HG03060 (cell line): Measurements from ENCODE around the gene BRCA1.
"Not testable (repeated sequence)": the region's sequence is repeated elsewhere in the genome, so short reads cannot be mapped to it uniquely, and the experiment has no call there.

Experiments used
- ATAC-seq: cut with Tn5 transposase; IDR thresholded peaks from one replicate; pipeline ENCODE4 v1.9.1; 2021; ENCODE audit warnings: low read depth, moderate number of reproducible peaks; ENCODE audit not compliant: unreplicated experiment

The BRCA1 gene

DNA sequence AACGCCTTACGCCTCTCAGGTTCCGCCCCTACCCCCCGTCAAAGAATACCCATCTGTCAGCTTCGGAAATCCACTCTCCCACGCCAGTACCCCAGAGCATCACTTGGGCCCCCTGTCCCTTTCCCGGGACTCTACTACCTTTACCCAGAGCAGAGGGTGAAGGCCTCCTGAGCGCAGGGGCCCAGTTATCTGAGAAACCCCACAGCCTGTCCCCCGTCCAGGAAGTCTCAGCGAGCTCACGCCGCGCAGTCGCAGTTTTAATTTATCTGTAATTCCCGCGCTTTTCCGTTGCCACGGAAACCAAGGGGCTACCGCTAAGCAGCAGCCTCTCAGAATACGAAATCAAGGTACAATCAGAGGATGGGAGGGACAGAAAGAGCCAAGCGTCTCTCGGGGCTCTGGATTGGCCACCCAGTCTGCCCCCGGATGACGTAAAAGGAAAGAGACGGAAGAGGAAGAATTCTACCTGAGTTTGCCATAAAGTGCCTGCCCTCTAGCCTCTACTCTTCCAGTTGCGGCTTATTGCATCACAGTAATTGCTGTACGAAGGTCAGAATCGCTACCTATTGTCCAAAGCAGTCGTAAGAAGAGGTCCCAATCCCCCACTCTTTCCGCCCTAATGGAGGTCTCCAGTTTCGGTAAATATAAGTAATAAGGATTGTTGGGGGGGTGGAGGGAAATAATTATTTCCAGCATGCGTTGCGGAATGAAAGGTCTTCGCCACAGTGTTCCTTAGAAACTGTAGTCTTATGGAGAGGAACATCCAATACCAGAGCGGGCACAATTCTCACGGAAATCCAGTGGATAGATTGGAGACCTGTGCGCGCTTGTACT, at the start of gene BRCA1:
BRCA1 (minus strand) TSS at position 232 of the 834 bp plus-strand sequence. CDS start 1,268 bp downstream, outside the sequence.
- peak; percentile 98 for ATAC-seq

DNA sequence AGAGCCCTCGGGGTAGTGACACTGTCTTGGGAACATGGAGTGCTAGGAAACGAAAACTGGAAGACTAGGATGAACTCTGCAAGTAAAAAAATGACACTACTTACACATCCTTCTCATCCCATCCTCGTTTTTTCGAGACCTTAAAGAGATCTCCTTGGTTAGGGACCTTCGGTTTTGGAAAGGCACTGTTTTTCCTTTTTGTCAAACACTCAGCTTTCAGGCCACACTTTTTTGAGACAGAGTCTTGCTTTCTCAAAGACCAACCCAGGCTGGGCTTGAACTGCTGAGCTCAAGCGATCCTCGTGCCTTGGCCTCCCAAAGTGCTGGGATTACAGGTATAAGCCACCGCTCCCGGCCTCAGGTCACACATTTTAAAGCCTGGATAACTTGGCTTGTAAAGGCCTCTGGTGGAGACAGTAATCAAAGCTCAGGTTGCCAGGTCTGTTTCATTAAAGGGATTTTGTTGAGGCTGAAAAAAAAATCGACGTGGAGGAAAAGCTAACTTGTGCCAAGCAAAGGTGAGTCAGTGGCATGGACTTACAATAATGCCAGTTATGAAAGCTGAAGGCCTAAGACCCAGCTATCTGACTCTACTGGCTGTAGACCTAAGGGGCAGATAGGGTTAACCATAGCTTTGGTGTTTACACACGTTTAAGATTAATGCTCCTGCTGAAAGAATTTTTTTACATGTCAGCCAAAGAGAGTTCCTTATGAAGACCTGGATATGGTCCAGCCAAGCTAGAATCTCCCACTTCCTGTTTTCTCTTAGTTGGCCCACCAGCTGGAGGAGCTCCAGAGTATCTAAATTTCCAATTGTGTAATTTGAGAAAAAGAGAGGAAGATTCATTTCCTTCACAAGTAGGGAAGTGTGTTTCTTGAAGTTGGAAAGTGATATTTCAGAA, 46.7 kb upstream of the BRCA1 start:
- no peak for ATAC-seq

- ATAC-seq, result peak; percentile 58
Measured at GRCh38 chr17:43170766-43171585, 45.8 kb upstream of the BRCA1 start, which contains the start of gene NBR1. NBR1 (plus strand) TSS chr17:43171214; CDS start chr17:43175800, 4,586 bp downstream.

DNA sequence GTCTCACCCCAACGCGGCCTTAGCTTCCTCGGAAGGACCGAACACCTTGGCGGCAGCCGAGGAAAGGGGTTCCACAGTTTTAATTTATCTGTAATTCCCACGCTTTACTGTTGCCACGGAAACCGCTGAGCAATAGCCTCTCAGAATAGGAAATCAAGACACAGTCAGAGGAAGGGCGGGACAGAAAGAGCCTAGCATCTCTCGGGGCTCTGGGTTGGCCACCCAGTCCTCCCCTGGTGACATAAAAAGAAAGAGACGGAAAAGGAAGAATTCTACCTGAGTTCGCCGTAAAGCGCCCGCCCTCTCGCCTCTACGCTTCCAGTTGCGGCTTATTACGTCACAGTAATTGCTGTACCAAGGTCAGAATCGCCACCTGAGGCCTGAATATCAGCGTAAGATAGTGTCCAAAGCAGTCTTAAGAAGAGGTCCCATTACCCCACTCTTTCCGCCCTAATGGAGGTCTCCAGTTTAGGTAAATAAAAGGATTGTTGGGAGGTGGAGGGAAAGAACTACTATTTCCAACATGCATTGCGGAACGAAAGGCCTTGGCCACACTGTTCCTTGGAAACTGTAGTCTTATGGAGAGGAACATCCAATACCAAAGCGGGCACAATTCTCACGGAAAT, 45.1 kb upstream of the BRCA1 start:
- peak; percentile 53 for ATAC-seq

GRCh38 chr17:43169561-43170139, 44.5 kb upstream of the BRCA1 start:
- no peak for ATAC-seq

DNA sequence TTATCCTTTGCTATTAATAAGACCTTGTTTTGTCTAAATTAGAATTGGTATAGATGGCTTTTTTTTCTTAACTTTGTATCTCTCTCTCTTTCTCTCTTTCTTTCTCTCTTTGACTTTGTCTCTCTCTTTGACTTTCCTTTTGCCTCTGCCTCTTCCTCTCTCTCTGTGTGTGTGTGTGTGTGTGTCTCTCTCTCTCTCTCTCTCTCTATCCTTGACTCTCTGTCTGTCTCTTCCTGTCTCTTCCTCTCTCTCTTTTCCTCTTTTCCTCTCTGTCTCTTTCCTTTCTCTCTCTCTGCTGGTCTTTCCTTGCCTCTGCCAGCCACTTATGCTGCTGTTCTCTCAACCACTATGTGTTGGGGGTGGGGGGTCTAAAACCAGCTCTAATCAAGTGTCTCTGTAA, 40.8 kb upstream of the BRCA1 start:
- ATAC-seq, result not testable (repeated sequence)

GRCh38 chr17:43159957-43160356, 34.8 kb upstream of the BRCA1 start:
- not testable (repeated sequence) for ATAC-seq

DNA sequence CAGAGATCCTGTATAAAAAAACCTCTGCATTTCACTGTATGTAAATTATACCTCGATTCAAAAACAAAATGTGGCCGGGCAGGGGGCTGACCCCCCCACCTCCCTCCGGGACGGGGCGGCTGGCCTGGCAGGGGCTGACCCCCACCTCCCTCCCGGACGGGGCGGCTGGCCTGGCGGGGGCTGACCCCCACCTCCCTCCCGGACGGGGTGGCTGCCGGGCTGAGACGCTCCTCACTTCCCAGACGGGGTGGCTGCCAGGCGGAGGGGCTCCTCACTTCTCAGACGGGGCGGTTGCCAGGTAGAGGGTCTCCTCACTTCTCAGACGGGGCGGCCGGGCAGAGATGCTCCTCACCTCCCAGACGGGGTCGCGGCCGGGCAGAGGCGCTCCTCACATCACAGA, 34.1 kb upstream of the BRCA1 start:
- ATAC-seq, result not testable (repeated sequence)

- no peak for ATAC-seq
Measured at GRCh38 chr17:43155666-43156065, 30.5 kb upstream of the BRCA1 start.

GRCh38 chr17:43153197-43153835, 28.2 kb upstream of the BRCA1 start:
- ATAC-seq, result not testable (repeated sequence)

- no peak for ATAC-seq
Measured at GRCh38 chr17:43151880-43152456, 26.8 kb upstream of the BRCA1 start.

- ATAC-seq, result no peak
Measured at GRCh38 chr17:43146649-43147048, 21.5 kb upstream of the BRCA1 start.

DNA sequence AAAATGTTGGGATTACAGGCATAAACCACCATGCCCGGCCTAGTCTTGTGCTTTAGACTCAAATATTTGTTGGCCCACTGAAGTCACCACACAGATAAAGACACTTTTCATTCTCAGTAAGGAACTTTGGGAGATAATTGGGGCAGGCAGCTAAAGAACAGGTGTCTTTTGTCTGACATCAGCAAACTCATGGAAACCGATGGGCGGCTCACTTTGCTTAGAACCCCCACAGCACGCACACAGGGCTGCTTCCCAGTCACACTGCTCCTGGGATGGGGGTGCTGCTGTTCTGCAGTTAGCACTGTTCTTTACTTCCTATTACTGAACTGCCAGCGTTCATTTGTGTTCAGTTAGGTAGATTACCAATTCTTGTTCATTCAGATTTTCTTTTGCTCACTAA, 18.0 kb upstream of the BRCA1 start:
- no peak for ATAC-seq

GRCh38 chr17:43142153-43142552, 17.0 kb upstream of the BRCA1 start:
- ATAC-seq, result no peak

DNA sequence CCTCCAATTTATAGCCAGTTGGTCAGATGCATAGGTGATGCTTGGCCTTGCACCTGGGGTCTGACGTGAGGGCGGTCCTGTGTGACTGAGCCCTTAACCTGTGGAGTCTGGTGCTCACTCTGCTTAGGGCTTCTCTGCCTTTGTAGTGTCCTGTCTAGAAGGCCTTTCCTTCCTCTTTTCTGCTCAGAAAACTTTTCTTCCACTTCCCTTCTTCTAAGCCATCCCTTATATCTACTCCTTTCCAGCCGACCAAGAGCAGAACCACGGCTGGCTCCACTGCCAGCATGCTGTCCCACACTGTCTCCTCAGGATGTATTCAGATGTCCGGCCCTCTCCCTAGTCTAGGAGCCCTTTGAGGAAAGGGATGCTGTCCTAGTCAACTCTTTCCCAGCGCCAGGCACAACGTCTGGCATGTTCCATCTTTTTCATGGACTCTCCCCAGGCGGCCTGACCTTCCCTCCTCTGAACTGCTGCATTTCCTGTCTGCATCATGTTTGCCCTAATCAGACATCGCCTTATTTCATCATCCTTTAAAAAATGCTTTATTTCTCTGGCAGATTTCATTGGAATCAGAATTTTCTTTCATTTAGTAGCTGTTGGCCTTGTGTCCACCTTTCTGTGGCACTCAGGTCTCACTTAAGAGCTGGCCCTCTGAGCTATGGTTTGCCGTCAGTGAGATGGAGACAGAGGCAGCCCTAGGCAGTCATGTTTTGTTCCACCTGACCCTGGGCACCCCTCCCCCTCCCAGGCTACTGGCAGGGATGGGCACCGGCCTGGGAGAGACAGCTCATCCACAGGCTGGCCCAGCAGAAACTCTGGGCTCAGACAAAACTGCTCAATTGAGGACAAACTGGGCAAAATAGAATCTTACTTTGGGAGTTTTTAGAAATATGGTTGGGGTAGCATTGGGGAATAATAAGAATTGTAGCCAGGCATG, 15.5 kb upstream of the BRCA1 start:
- ATAC-seq, result no peak

- not testable (repeated sequence) for ATAC-seq
Measured at GRCh38 chr17:43138531-43138930, 13.4 kb upstream of the BRCA1 start.

- not testable (repeated sequence) for ATAC-seq
Measured at GRCh38 chr17:43136574-43136973, 11.4 kb upstream of the BRCA1 start.

DNA sequence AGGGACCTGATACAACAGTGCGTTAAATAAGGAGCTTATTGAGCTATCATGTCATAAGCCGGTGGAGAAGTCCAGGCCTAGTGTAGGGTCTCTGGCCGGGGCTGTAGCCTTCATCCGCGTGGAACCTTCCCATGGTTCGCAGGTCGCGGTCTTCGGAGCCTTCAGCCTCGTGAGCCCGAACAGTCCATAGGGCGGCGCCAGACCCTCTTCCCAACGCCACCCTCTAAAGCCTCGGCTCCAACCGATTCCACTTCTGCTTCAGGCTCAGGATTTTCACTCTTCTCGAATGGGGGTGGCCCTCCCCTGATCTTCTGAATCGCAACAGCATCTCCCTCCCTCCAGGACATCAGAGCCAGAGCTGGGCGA, 10.3 kb upstream of the BRCA1 start:
- ATAC-seq, result no peak
